Activated CD8-positive, alpha-beta memory T cell treated with anti-CD3 and anti-CD28 coated beads, Interleukin-2, amount 50 U/mL, for 48 hours (primary cell): ENCODE data around the gene AKAP7.
"Not testable (repeated sequence)": the region's sequence is repeated elsewhere in the genome, so short reads cannot be mapped to it uniquely, and the experiment has no call there.

ENCODE experiments used
- DNase-seq: peaks from one replicate; pipeline ENCODE4 v3.0.0-alpha.2; 2020

The AKAP7 gene

DNA sequence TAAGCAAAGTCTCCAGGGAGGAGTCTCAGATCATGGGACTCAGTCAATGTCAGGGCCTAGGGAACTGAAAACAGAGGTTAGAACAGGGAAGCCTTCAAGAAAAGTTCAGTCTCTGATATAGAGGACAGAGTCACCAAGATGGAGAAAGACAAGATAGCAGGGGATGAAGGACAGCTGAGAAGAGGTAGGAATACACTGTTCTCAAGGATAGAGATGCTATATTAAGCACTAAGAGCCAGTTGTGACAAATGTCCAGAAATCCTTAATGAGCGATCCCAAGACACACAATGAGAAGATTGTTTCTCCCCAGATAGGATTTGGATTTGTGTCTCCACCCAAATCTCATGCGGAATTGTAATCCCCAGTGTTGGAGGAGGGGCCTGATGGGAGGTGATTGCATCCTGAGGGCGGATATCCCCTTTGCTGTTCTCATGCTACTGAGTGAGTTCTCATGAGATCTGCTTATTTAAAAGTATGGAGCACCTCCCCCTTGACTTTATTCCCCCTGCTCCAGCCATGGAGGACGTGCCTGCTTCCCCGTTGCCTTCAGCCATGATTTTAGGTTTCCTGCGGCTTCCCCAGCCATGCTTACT is 168.2 kb downstream of the AKAP7 start:
- no peak for DNase-seq

GRCh38 chr6:131305037-131305850 is 170.0 kb downstream of the AKAP7 start:
- DNase-seq: no peak

DNA sequence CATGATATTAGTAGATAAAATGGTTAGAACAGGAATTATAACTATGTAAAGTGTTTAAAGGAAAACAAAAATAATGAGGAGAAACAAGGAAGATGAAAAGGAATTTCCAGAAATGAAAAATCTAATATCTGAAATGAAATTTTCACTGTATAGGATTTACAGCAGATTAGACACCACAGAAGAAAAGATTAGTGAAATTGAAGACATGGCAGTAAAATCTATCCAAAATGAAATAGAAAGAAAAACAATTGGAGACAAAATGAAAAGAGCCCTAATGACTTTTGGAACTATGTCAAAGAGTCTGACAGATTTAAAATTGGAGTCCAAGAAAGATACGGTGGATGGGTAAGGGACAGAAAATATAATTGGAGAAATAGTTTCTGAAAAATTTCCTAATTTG is 174.2 kb downstream of the AKAP7 start:
- DNase-seq: no peak

DNA sequence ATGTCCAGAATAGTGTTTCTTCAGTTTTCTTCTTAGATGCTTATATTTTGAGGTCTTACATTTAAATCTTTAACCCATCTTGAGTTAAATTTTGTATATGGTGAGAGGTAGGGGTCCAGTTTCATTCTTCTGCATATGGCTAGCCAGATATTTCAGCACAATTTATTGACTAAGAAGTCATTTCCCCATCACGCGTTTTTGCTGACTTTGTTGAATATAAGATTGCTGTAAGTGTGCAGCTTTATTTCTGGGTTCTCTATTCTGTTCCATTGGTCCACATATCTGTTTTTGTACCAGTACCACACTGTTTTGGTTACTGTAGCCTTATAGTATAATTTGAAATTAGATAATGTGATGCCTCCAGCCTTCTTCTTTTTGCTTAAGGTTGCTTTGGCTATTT is 179.6 kb downstream of the AKAP7 start:
- DNase-seq: no peak

DNA sequence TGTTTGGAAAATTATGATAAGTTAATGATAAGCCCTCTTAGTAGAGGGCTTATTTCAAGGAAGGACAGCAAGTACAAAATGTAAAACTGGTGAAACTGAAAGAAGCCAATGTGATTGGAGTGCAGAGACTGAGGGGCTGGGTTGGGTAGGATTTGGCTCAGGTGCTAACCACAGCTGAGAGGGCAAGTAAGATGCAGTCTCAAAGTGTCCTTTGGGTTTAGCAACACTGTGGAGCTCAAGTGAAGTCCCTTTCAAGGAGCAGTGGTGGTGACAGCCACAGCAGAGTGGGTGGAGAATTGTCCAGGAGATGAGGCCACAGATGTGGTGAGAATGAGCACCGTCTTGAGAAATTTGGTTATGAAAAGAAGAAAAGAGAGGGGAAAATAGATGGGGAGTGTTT is 181.4 kb downstream of the AKAP7 start:
- no peak for DNase-seq

DNA sequence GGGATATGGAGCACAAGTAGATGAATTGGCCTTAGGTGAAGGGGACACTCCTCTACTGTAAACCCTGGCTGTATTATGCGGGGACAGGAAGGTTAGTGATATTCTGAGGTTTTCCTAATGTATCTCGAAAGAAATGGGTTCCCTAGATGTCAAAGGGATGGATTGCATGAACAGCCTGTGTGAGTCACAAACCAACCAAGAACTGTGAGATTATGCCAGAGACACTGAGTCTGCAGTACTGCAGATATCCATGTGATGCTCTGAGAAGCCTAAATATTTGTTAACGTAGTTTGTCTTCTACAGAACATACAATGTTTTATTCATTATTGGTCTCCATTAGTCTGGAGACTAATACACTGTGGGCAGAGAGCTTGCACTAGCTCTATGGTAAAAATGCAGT is 182.2 kb downstream of the AKAP7 start:
- no peak for DNase-seq

GRCh38 chr6:131321589-131321988 is 186.3 kb downstream of the AKAP7 start:
- DNase-seq: no peak

DNA sequence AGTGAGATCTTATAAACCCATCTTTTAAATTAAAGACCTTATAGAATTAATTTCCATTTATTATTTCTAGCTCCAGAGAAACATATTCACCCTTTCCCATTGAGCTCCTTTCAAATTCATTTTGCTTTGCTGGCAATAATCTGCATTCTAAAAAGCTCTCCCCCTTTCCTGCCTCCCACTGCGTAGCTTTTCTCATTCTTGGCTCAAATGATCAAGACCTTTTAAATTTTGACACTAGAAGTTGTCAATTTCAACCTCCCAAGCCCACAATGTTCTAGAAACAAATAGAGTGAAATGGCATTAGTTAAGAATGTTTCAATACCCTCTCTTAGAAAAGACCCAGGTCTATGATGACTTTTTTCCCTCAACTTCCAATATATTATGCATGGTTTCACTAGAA is 186.9 kb downstream of the AKAP7 start:
- no peak for DNase-seq

DNA sequence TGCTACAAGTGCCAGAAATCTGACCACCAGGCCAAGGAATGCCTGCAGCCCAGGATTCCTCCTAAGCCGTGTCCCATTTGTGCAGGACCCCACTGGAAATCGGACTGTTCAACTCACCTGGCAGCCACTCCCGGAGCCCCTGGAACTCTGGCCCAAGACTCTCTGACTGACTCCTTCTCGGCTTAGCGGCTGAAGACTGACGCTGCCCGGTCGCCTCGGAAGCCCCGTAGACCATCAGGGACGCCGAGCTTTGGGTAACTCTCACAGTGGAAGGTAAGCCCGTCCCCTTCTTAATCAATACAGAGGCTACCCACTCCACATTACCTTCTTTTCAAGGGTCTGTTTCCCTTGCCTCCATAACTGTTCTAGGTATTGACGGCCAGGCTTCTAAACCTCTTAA is 190.4 kb downstream of the AKAP7 start:
- DNase-seq: not testable (repeated sequence)

GRCh38 chr6:131328727-131329126 is 193.5 kb downstream of the AKAP7 start:
- DNase-seq: not testable (repeated sequence)

- no peak for DNase-seq
These were observed 195.9 kb downstream of the AKAP7 start for GRCh38 chr6:131331151-131331550.

GRCh38 chr6:131331873-131332781 is 196.9 kb downstream of the AKAP7 start:
- DNase-seq: no peak
